PC-3 (cell line): ENCODE measurements around the gene CEP85. TPM values are rescaled to one million over a fixed set of nuclear protein-coding genes. Genes with fewer than 3 reads are reported as not detected.

Source experiments
- ATAC-seq: fragments of 200-7000 bp; cut with Tn5 transposase; 2 replicates; pipeline ENCODE4 v1.9.1; 2020; ENCODE audit warnings: mild to moderate bottlenecking, moderate library complexity
- BruUV-seq: library from RNA; stranded (reverse); fragments of 400-500 nt; replicated peaks from 2 replicates; lab custom pipeline; 2021; lab: Mats Ljungman, UMichigan
- CTCF ChIA-PET: fragments of 300-600 bp; sonication (Branson Sonifier 250); formaldehyde crosslinking; loops from one replicate; lab custom pipeline; 2022; ENCODE audit warnings: antibody characterized with exemption; lab: Charles Lee
- POLR2A ChIA-PET: fragments of 300-600 bp; sonication (Branson Sonifier 250); formaldehyde crosslinking; loops from one replicate; lab custom pipeline; 2022; ENCODE audit warnings: antibody characterized with exemption; ENCODE audit not compliant: unreplicated experiment; lab: Charles Lee
- DNase-seq: peaks from one replicate; pipeline ENCODE4 v3.0.0-alpha.2; 2015
- H2AFZ ChIP-seq: fragments of 300-600 bp; sonication (generic); 2 replicates; pipeline ENCODE4 v1.6.0; 2016; ENCODE audit warnings: antibody characterized with exemption, low read length
- H3F3A ChIP-seq: fragments of 300-600 bp; sonication (generic); one replicate; pipeline ENCODE4 v1.6.0; 2017; ENCODE audit warnings: antibody characterized with exemption, low read length, control low read depth, mild to moderate bottlenecking; ENCODE audit not compliant: unreplicated experiment
- H3K27ac ChIP-seq: fragments of 300-600 bp; sonication (generic); 2 replicates; pipeline ENCODE4 v1.5.1; 2016; ENCODE audit warnings: mild to moderate bottlenecking, low read length
- H3K27me3 ChIP-seq: fragments of 300-600 bp; sonication (generic); 2 replicates; pipeline ENCODE4 v1.6.1; 2016; ENCODE audit warnings: low read length, mixed read lengths
- H3K36me3 ChIP-seq: fragments of 300-600 bp; sonication (generic); 2 replicates; pipeline ENCODE4 v1.6.1; 2016; ENCODE audit warnings: low read depth, mixed run types, low read length, mixed read lengths
- H3K4me1 ChIP-seq: fragments of 300-600 bp; sonication (generic); 2 replicates; pipeline ENCODE4 v1.5.1; 2016; ENCODE audit warnings: low read length; ENCODE audit not compliant: insufficient read depth
- H3K4me2 ChIP-seq: fragments of 300-600 bp; sonication (generic); 2 replicates; pipeline ENCODE4 v1.6.0; 2016; ENCODE audit warnings: low read length
- H3K4me3 ChIP-seq: fragments of 300-600 bp; sonication (generic); 2 replicates; pipeline ENCODE4 v1.5.1; 2016; ENCODE audit warnings: mild to moderate bottlenecking, low read length, mixed read lengths
- H3K79me2 ChIP-seq: fragments of 300-600 bp; sonication (generic); 2 replicates; pipeline ENCODE4 v1.6.1; 2017; ENCODE audit warnings: low read length, mixed read lengths
- H3K9ac ChIP-seq: fragments of 300-600 bp; sonication (generic); 2 replicates; pipeline ENCODE4 v1.6.0; 2016; ENCODE audit warnings: mild to moderate bottlenecking, low read length
- H3K9me2 ChIP-seq: fragments of 300-600 bp; sonication (generic); replicated peaks from 2 replicates; pipeline ENCODE4 v1.6.1; 2016; ENCODE audit warnings: mixed run types, low read length, mixed read lengths
- H3K9me3 ChIP-seq: fragments of 300-600 bp; sonication (generic); 2 replicates; pipeline ENCODE4 v1.6.1; 2016; ENCODE audit warnings: low read length, mixed read lengths
- H4K20me1 ChIP-seq: fragments of 300-600 bp; sonication (generic); 2 replicates; pipeline ENCODE4 v1.6.1; 2016; ENCODE audit warnings: low read length, mixed read lengths
- CTCF ChIP-seq: fragments of 300-600 bp; sonication (generic); conservative IDR thresholded peaks from 2 replicates; pipeline ENCODE4 v1.5.1; 2017; ENCODE audit warnings: antibody characterized with exemption, low read depth, mild to moderate bottlenecking, low read length
- EZH2 ChIP-seq: fragments of 300-600 bp; sonication (generic); IDR thresholded peaks from one replicate; pipeline ENCODE4 v1.6.1; 2017; ENCODE audit warnings: antibody characterized with exemption, mild to moderate bottlenecking, low read length; ENCODE audit not compliant: unreplicated experiment
- EZH2phosphoT487 ChIP-seq: fragments of 300-600 bp; sonication (generic); IDR thresholded peaks from 2 replicates; pipeline ENCODE4 v1.6.1; 2018; ENCODE audit warnings: mild to moderate bottlenecking, antibody characterized with exemption, low read length, borderline replicate concordance
- intact Hi-C: fragments of 100-400 bp; cut with micrococcal nuclease; formaldehyde crosslinking; loops from 2 replicates; pipeline ENCODE4 v1.9.0; 2023
- total RNA-seq: library from RNA; depleted of rRNA; stranded (reverse); fragments of >200 nt; gene quantifications from 2 replicates; pipeline ENCODE4 v1.2.3, GENCODE V29; 2014

Gene CEP85
- total RNA-seq, 1 experiment from 2014 or later, result 30.6 TPM

DNA sequence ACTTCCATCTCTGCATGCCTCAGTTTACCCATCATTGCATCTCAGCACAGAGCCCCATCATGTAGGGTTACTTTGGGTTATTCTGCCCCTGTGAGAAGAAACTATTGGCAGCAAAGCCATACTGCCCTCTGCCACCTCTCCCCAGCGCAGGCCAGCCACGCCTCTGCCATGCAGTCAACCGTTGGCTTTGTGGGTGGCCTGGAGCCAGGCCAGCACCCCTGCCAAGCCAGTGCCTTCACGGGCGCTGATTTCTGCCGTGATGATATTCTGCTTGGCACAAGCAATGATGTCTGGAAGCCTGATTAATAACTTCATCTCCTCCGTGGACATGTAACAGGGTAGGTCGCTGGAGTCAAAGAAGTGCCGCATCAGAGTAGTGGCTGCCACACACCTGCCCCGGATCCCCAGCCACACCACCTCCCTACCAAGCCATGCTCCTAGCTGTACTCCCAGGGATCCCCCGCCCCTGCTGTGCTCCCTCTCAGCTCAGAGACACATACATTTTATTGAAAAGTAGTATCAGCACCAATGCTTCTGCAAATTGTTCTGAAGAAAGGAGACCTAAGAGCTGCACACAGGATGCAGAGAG lies 15.0 kb upstream of the CEP85 start:
- ChIA-PET CTCF (no interaction called here), POLR2A (no interaction called here)
- Histone ChIP-seq H3K27me3 (no peaks in the 10 kb centered on the region), H3K27ac (no peak overlapping the region), H3F3A (no peaks in the 10 kb centered on the region), H2AFZ (no peak overlapping the region), H3K9me2 (no peaks in the 10 kb centered on the region), H3K9ac (no peak overlapping the region), H3K4me2 (no peak overlapping the region), H3K4me3 (no peak overlapping the region), H3K36me3 (no peaks in the 10 kb centered on the region), H3K79me2 (no peaks in the 10 kb centered on the region), H3K4me1 (no peaks in the 10 kb centered on the region), H3K9me3 (no peaks in the 10 kb centered on the region), H4K20me1 (no peaks in the 10 kb centered on the region)
- TF ChIP-seq EZH2 (no peak), CTCF (no peak)
- intact Hi-C loops, result no loop called here
- DNase-seq, result no peak
- ATAC-seq, result no peak
- no TSS peak for BruUV-seq

DNA sequence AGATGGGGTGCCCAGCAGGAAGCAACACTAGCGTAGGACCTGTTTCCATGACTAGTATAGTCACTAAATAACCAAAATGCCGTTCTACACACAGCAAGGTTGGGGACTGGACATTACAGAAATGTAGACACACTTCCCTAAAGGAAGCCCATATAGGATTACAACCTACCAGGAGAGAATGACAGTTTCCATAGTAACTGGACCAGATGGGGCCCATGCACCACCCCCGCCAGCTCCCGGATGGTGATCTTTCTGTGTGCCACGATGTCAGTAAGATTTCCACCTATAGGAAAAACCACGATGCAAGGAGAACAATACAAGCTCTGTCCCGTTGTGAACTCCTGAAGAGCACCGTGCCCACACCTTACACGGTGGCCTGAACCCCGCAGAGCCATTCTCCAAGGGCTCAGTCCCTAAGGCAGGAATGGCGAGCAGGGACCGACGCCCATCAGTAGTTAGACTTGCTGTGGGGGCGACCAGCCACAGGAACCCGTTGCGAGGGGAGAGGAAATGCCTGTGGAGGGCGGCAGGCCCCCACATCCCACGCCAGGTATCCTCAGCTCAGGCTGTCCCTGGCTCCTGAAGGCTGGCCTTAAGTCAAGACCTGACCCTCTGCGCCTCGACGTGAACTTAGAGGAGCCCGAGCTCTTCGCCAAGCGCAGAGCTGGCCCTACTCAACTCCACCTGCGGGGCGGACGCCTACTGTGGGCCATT lies 13.6 kb upstream of the CEP85 start:
- no peaks in the 10 kb centered on the region for H3F3A ChIP-seq

More for the DNA sequence above, 13.6 kb upstream of the CEP85 start:
- ChIA-PET POLR2A (no interaction called here), CTCF (no interaction called here)
- no TSS peak for BruUV-seq
- TF ChIP-seq EZH2phosphoT487 (no peak), CTCF (no peak), EZH2 (no peak)
- intact Hi-C loops, result no loop called here
- H3K9ac ChIP-seq, result no peak overlapping the region
- no peaks in the 10 kb centered on the region for H3K9me2 ChIP-seq
- no peaks in the 10 kb centered on the region for H3K9me3 ChIP-seq
- no peaks in the 10 kb centered on the region for H3K36me3 ChIP-seq
- no peak for ATAC-seq
- H4K20me1 ChIP-seq, result no peaks in the 10 kb centered on the region
- H3K27me3 ChIP-seq, result no peaks in the 10 kb centered on the region
- H3K79me2 ChIP-seq, result no peaks in the 10 kb centered on the region
- H2AFZ ChIP-seq, result no peak overlapping the region
- no peak overlapping the region for H3K27ac ChIP-seq
- H3K4me2 ChIP-seq, result no peak overlapping the region
- H3K4me1 ChIP-seq, result no peaks in the 10 kb centered on the region
- DNase-seq, result no peak
- no peak overlapping the region for H3K4me3 ChIP-seq
